Panc1 (cell line): ENCODE measurements around the gene EEIG1. TPM values are rescaled to one million over a fixed set of nuclear protein-coding genes. Genes with fewer than 3 reads are reported as not detected.

Experiments used
- ATAC-seq: fragments of 200-7000 bp; cut with Tn5 transposase; 2 replicates; pipeline ENCODE4 v1.9.1; 2020; ENCODE audit warnings: mild to moderate bottlenecking, moderate library complexity
- BruUV-seq: library from RNA; stranded (reverse); fragments of 400-500 nt; replicated peaks from 2 replicates; lab custom pipeline; 2021; lab: Mats Ljungman, UMichigan
- CTCF ChIA-PET: fragments of 300-600 bp; sonication (Branson Sonifier 250); formaldehyde crosslinking; loops from one replicate; lab custom pipeline; 2022; ENCODE audit warnings: antibody characterized with exemption; lab: Charles Lee
- POLR2A ChIA-PET: fragments of 300-600 bp; sonication (Branson Sonifier 250); formaldehyde crosslinking; loops from one replicate; lab custom pipeline; 2022; ENCODE audit warnings: antibody characterized with exemption; lab: Charles Lee
- DNase-seq: peaks from one replicate; pipeline ENCODE4 v3.0.0-alpha.2; 2010; ENCODE audit warnings: low read depth, low spot score
- H3K27ac ChIP-seq: 2 replicates; pipeline ENCODE4 v1.5.1; 2011; ENCODE audit warnings: mild to moderate bottlenecking, low read length, inconsistent platforms
- H3K27me3 ChIP-seq: fragments of 200-500 bp; sonication (Bioruptor generic); 2 replicates; pipeline ENCODE4 v1.6.0; 2014; ENCODE audit warnings: low read length, inconsistent platforms; ENCODE audit not compliant: control insufficient read depth, insufficient read depth
- H3K36me3 ChIP-seq: fragments of 200-500 bp; sonication (Bioruptor generic); 2 replicates; pipeline ENCODE4 v1.5.1; 2014; ENCODE audit warnings: inconsistent platforms, mild to moderate bottlenecking, low read length, moderate library complexity; ENCODE audit not compliant: control insufficient read depth, insufficient read depth
- H3K4me1 ChIP-seq: 2 replicates; pipeline ENCODE4 v1.5.1; 2011; ENCODE audit warnings: inconsistent platforms, mild to moderate bottlenecking, low read length, moderate library complexity; ENCODE audit not compliant: control insufficient read depth, insufficient read depth
- H3K4me3 ChIP-seq, 2 experiments: 2 replicates each; pipeline ENCODE4 v1.5.1; 2011 to 2012; ENCODE audit warnings: low read depth in 2 of 2, low read length in 2 of 2, mild to moderate bottlenecking in 2 of 2, inconsistent platforms in 1 of 2, moderate library complexity in 1 of 2
- H3K9me3 ChIP-seq: fragments of 200-500 bp; sonication (Bioruptor generic); 2 replicates; pipeline ENCODE4 v1.5.1; 2014; ENCODE audit warnings: low read depth, mild to moderate bottlenecking, inconsistent platforms, low read length, moderate library complexity; ENCODE audit not compliant: control insufficient read depth, insufficient read depth
- POLR2AphosphoS5 ChIP-seq: IDR thresholded peaks from 2 replicates; pipeline ENCODE4 v1.6.1; 2012; ENCODE audit warnings: mild to moderate bottlenecking, low read depth, low read length, moderate library complexity
- SIN3A ChIP-seq: IDR thresholded peaks from 2 replicates; pipeline ENCODE4 v1.6.1; 2012; ENCODE audit warnings: low read depth, mild to moderate bottlenecking, low read length, moderate library complexity, borderline replicate concordance; ENCODE audit not compliant: insufficient read depth
- TCF7L2 ChIP-seq: IDR thresholded peaks from 2 replicates; pipeline ENCODE4 v1.6.1; 2011; ENCODE audit warnings: mild to moderate bottlenecking, low read depth, low read length, inconsistent platforms
- in situ Hi-C: cut with HindIII; loops from 2 replicates; pipeline ENCODE4 v1.10.0; 2016; ENCODE audit warnings: low sequenced_read_pairs, low pct_unique_long_range_greater_than_20kb
- intact Hi-C: fragments of 100-400 bp; cut with micrococcal nuclease; formaldehyde crosslinking; loops from one replicate; pipeline ENCODE4 v1.10.0; 2022; ENCODE audit not compliant: unreplicated experiment
- total RNA-seq: library from RNA; stranded (reverse); gene quantifications from one replicate; pipeline ENCODE4 v1.2.1, GENCODE V29; 2021; ENCODE audit not compliant: unreplicated experiment
- TF ChIP-seq, protein P1 (sequence below): fragments of 450-650 bp; IDR thresholded peaks from 2 replicates; pipeline ENCODE4 v1.5.1; 2017; ENCODE audit warnings: mild to moderate bottlenecking
- TF ChIP-seq, protein P2 (sequence below), 2 experiments: IDR thresholded peaks; 2 replicates each; pipeline ENCODE4 v1.6.1; 2011 to 2012; ENCODE audit warnings: low read depth in 2 of 2, control low read depth in 1 of 2, low read length in 1 of 2, mild to moderate bottlenecking in 1 of 2, moderate library complexity in 1 of 2; ENCODE audit not compliant: insufficient read depth in 1 of 2

Gene EEIG1
- total RNA-seq, 1 experiment from 2014 or later, result 361 TPM

- no peak for TF ChIP-seq SIN3A
- TF ChIP-seq, protein P1, sequence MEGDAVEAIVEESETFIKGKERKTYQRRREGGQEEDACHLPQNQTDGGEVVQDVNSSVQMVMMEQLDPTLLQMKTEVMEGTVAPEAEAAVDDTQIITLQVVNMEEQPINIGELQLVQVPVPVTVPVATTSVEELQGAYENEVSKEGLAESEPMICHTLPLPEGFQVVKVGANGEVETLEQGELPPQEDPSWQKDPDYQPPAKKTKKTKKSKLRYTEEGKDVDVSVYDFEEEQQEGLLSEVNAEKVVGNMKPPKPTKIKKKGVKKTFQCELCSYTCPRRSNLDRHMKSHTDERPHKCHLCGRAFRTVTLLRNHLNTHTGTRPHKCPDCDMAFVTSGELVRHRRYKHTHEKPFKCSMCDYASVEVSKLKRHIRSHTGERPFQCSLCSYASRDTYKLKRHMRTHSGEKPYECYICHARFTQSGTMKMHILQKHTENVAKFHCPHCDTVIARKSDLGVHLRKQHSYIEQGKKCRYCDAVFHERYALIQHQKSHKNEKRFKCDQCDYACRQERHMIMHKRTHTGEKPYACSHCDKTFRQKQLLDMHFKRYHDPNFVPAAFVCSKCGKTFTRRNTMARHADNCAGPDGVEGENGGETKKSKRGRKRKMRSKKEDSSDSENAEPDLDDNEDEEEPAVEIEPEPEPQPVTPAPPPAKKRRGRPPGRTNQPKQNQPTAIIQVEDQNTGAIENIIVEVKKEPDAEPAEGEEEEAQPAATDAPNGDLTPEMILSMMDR, result no peak
- TF ChIP-seq TCF7L2, result no peak
- TF ChIP-seq, protein P2, sequence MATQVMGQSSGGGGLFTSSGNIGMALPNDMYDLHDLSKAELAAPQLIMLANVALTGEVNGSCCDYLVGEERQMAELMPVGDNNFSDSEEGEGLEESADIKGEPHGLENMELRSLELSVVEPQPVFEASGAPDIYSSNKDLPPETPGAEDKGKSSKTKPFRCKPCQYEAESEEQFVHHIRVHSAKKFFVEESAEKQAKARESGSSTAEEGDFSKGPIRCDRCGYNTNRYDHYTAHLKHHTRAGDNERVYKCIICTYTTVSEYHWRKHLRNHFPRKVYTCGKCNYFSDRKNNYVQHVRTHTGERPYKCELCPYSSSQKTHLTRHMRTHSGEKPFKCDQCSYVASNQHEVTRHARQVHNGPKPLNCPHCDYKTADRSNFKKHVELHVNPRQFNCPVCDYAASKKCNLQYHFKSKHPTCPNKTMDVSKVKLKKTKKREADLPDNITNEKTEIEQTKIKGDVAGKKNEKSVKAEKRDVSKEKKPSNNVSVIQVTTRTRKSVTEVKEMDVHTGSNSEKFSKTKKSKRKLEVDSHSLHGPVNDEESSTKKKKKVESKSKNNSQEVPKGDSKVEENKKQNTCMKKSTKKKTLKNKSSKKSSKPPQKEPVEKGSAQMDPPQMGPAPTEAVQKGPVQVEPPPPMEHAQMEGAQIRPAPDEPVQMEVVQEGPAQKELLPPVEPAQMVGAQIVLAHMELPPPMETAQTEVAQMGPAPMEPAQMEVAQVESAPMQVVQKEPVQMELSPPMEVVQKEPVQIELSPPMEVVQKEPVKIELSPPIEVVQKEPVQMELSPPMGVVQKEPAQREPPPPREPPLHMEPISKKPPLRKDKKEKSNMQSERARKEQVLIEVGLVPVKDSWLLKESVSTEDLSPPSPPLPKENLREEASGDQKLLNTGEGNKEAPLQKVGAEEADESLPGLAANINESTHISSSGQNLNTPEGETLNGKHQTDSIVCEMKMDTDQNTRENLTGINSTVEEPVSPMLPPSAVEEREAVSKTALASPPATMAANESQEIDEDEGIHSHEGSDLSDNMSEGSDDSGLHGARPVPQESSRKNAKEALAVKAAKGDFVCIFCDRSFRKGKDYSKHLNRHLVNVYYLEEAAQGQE (IDR thresholded peaks at IDR 0.05; ENCODE audit: insufficient read depth in 1 of 2, low read depth in 2 of 2, low read length in 1 of 2), result no peak
- TF ChIP-seq POLR2AphosphoS5, result no peak
- ATAC-seq, result no peak
- no peak for DNase-seq
- Histone ChIP-seq H3K36me3 (no peaks in the 10 kb centered on the region), H3K9me3 (no peaks in the 10 kb centered on the region), H3K27me3 (no peaks in the 10 kb centered on the region), H3K4me1 (peaks cover 37% of the 10 kb centered on the region), H3K4me3 (no peak overlapping the region), H3K27ac (peak overlapping the region; percentile 89)
- BruUV-seq, result no TSS peak
- POLR2A ChIA-PET, result no interaction called here
- CTCF ChIA-PET, result interaction anchor here (0.6 kb wide), 1 partner anchor 16 kb away, joined by 6 read pairs; no protein-coding TSS in a partner anchor
- intact Hi-C loops (no loop called here), in situ Hi-C loops (no loop called here)
Measured at GRCh38 chr9:128002959-128003358, 22.2 kb upstream of the EEIG1 start.

- no TSS peak for BruUV-seq
- H3K4me1 ChIP-seq, result peaks cover 26% of the 10 kb centered on the region
- no peak for TF ChIP-seq POLR2AphosphoS5
- TF ChIP-seq, protein P2 (IDR thresholded peaks at IDR 0.05; ENCODE audit: insufficient read depth in 1 of 2, low read depth in 2 of 2, low read length in 1 of 2), result no peak
- TF ChIP-seq, protein P1, result no peak
- TF ChIP-seq SIN3A, result no peak
- no peak for TF ChIP-seq TCF7L2
- DNase-seq, result no peak
- peak overlapping the region; percentile 89 for H3K27ac ChIP-seq
- intact Hi-C loops (no loop called here), in situ Hi-C loops (no loop called here)
- no peaks in the 10 kb centered on the region for H3K36me3 ChIP-seq
- CTCF ChIA-PET, result interaction anchor here (0.6 to 0.7 kb wide), 2 partner anchors 26 to 542 kb away, joined by 3 read pairs; no protein-coding TSS in a partner anchor
- POLR2A ChIA-PET, result interaction anchor here (0.7 to 1.4 kb wide), 2 partner anchors 22 to 25 kb away, joined by 6 to 11 read pairs; partner anchors contain the start of gene EEIG1
- H3K27me3 ChIP-seq, result no peaks in the 10 kb centered on the region
- peak; percentile 91 for ATAC-seq
- H3K9me3 ChIP-seq, result no peaks in the 10 kb centered on the region
- peak overlapping the region in 1 of 2 experiments; percentile 32; a peak in 2 of 4 replicates for H3K4me3 ChIP-seq
Measured at GRCh38 chr9:128001779-128002298, 21.1 kb upstream of the EEIG1 start.
